HG03045 (cell line): ENCODE results near the gene FAM9B.

Source experiments
- ATAC-seq: cut with Tn5 transposase; IDR thresholded peaks from one replicate; pipeline ENCODE4 v1.9.1; 2021; ENCODE audit warnings: mild to moderate bottlenecking, moderate library complexity; ENCODE audit not compliant: unreplicated experiment

Gene FAM9B

GRCh38 chrX:8981723-8982122, 52.2 kb downstream of the FAM9B start:
- no peak for ATAC-seq

DNA sequence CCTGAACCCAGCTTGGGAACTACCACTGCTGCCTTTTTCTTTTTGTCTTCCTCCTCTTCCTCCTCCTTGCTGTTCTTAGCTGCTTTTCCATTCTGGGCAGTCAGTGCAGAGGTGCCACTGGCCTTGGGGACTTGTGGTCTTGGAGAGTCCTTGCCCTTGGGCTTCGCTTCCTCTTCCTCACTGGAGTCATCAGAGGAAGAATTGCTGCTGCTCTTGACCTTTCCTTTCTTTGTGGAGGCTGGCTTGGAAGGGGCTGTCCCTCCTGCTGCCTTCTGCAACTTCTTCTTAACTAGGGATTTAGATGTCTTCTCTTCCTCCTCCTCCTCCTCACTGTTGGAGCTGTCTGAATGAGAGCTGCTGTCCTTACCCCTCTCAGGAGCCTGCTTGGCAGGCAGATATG, 53.2 kb downstream of the FAM9B start:
- no peak for ATAC-seq
